Psoas muscle (tissue), 8 donors: Measurements from ENCODE around the gene GCKR. TPM values are rescaled to one million over a fixed set of nuclear protein-coding genes. Genes with fewer than 3 reads are reported as not detected.
A peak's percentile ranks its signal among the peaks of the same experiment; 100 is the strongest.

Experiments
- ATAC-seq, 4 donors: fragments of 200-7000 bp; cut with Tn5 transposase; one replicate each; pipeline ENCODE4 v1.9.1; 2020; ENCODE audit warnings: moderate library complexity in 3 of 4, mild to moderate bottlenecking in 2 of 4
- DNase-seq, 2 donors: peaks; one replicate each; pipeline ENCODE4 v3.0.0-alpha.2; 2020
- H3K27ac ChIP-seq: fragments of 200-600 bp; one replicate; pipeline ENCODE4 v1.8.0; 2022
- H3K27me3 ChIP-seq, 3 donors: fragments of 200-600 bp in 1 of 3; one replicate each; pipeline versions ENCODE4 v1.6.1 to v1.8.0; 2013 to 2022; ENCODE audit warnings: low read length in 2 of 3, mild to moderate bottlenecking in 2 of 3, moderate library complexity in 1 of 3; ENCODE audit not compliant: insufficient read depth in 3 of 3
- H3K36me3 ChIP-seq, 2 donors: fragments of 200-600 bp in 1 of 2; one replicate each; pipeline versions ENCODE4 v1.6.1 to v1.8.0; 2013 to 2022; ENCODE audit warnings: low read depth in 1 of 2, mild to moderate bottlenecking in 1 of 2, moderate library complexity in 1 of 2; ENCODE audit not compliant: insufficient read depth in 1 of 2
- H3K4me1 ChIP-seq: fragments of 200-600 bp; one replicate; pipeline ENCODE4 v1.8.0; 2022
- H3K4me3 ChIP-seq: fragments of 200-600 bp; one replicate; pipeline ENCODE4 v1.8.0; 2022; ENCODE audit warnings: mild to moderate bottlenecking
- H3K9me3 ChIP-seq: fragments of 200-600 bp; one replicate; pipeline ENCODE4 v1.8.0; 2022
- WGBS, 3 donors: extraction: QIAGEN DNeasy Blood & Tissue Kit; methylation state at CpG; one replicate each; pipeline versions ENCODE4 v1.1.6 to v1.1.7; 2013; 5-methylcytosine and 5-hydroxymethylcytosine counted together
- intact Hi-C, 2 donors: fragments of 100-400 bp; cut with DNase I; formaldehyde crosslinking; loops; one replicate each; pipeline versions ENCODE4 v1.11.0 to v1.14.2; 2022
- polyA plus RNA-seq, 3 donors: library from polyadenylated mRNA; stranded (reverse); fragments of 200-250 nt; gene quantifications; one replicate each; pipeline ENCODE4 v1.2.3, GENCODE V29; 2013
- total RNA-seq, 4 donors: library from RNA; stranded (reverse); fragmentation: NEBNext Ultra II Directional in 2 of 4; extraction: Animal tissue kit (Norgen Biotek cat#: 25700) in 2 of 4; gene quantifications; one replicate each; pipeline versions ENCODE4 v1.2.1 to v1.2.4, GENCODE V29; 2021 to 2023
- TF ChIP-seq, protein P1 (sequence below): fragments of 200-600 bp; IDR thresholded peaks from one replicate; pipeline ENCODE4 v1.8.0; 2022; ENCODE audit warnings: antibody characterized with exemption
- donor health status: healthy with polysubstance abuse.
- donor health status: DM: no; HTN: no; CAD: no; lungs with moderate emphysema.
- donor health status: Bipolar disorder and iron deficiency.
- donor health status: healthy.
- donor health status: DM: yes; HTN: yes; CAD: no.
- donor health status: DM: no; HTN: no; CAD: no.
- donor health status: DM: no; HTN: no; CAD: no.
- donor health status: DM: yes; HTN: yes; CAD: no.

GCKR gene
- total and polyA plus RNA-seq, 7 donors: 0.05 to 2.0 (median 1.0) TPM; not detected in 3

DNA sequence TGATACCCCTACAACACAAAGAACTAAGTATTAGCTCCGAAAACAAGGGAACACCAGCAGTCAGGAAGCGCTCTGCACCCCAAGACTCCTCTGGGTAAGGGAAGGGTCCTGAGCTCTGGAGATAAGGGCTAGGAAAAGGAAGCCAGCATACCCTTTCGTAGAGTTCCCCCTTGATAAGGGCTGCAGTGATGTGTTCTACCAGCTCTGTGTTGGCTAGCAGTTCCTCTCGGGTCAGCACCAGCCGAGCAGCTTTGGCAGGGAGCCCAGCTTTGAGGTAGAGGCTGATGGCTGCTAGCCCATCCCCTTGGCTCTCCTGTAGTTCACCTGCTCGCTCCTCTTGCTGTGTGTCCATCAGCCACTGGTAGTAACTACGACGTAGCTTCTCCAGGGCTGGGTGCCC is 35.5 kb upstream of the GCKR start:
- H3K36me3 ChIP-seq: peaks cover 2 to 65% of the 10 kb centered on the region in 2 donors
- ATAC-seq: peak in 1 of 4 donors; percentile 19
- H3K27ac ChIP-seq: no peak overlapping the region
- H3K9me3 ChIP-seq: no peaks in the 10 kb centered on the region
- no peaks in the 10 kb centered on the region for H3K27me3 ChIP-seq
- intact Hi-C loops: no loop called here
- 56 to 65% (median 63%) methylated on average over 8 of the region's 8 CpGs for WGBS, 3 donors
- no peaks in the 10 kb centered on the region for H3K4me1 ChIP-seq
- DNase-seq: no peak
- TF ChIP-seq, protein P1, sequence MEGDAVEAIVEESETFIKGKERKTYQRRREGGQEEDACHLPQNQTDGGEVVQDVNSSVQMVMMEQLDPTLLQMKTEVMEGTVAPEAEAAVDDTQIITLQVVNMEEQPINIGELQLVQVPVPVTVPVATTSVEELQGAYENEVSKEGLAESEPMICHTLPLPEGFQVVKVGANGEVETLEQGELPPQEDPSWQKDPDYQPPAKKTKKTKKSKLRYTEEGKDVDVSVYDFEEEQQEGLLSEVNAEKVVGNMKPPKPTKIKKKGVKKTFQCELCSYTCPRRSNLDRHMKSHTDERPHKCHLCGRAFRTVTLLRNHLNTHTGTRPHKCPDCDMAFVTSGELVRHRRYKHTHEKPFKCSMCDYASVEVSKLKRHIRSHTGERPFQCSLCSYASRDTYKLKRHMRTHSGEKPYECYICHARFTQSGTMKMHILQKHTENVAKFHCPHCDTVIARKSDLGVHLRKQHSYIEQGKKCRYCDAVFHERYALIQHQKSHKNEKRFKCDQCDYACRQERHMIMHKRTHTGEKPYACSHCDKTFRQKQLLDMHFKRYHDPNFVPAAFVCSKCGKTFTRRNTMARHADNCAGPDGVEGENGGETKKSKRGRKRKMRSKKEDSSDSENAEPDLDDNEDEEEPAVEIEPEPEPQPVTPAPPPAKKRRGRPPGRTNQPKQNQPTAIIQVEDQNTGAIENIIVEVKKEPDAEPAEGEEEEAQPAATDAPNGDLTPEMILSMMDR: no peak
- no peak overlapping the region for H3K4me3 ChIP-seq

- H3K9me3 ChIP-seq: no peaks in the 10 kb centered on the region
- WGBS, 3 donors: 96 to 97% (median 96%) methylated on average over 7 of the region's 7 CpGs
- H3K4me1 ChIP-seq: no peaks in the 10 kb centered on the region
- intact Hi-C loops: no loop called here
- TF ChIP-seq, protein P1: no peak
- peaks cover 2 to 38% of the 10 kb centered on the region in 2 donors for H3K36me3 ChIP-seq
- H3K4me3 ChIP-seq: no peak overlapping the region
- no peaks in the 10 kb centered on the region for H3K27me3 ChIP-seq
- H3K27ac ChIP-seq: no peak overlapping the region
- ATAC-seq: no peak
- DNase-seq: no peak
These were observed 32.2 kb upstream of the GCKR start for GRCh38 chr2:27464443-27464842.

DNA sequence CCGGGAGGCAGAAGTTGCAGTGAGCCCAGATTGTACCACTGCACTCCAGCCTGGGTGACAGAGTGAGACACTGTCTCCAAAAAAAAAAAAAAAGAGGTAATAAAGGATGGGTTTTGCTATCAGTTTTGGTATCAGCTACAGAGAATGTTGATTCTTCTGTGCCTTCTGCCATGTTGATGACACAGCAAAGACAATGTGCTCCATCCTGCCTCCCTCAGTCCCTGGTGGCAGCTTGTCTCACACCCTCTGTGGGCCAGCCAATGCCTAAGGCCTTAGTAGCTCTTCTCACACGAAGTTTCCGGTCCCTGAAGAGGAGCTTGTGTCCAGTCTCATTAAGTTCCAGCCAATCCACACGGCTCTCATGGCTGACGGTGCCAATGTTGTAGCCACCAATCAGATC is 24.7 kb upstream of the GCKR start:
- no peak for ATAC-seq
- no peak for DNase-seq
- H3K27ac ChIP-seq: no peak overlapping the region
- no peaks in the 10 kb centered on the region for H3K9me3 ChIP-seq
- H3K4me1 ChIP-seq: no peaks in the 10 kb centered on the region
- no peaks in the 10 kb centered on the region for H3K27me3 ChIP-seq
- no peak overlapping the region for H3K4me3 ChIP-seq
- TF ChIP-seq, protein P1: no peak
- 75 to 89% (median 86%) methylated on average over 5 of the region's 5 CpGs for WGBS, 3 donors
- peaks cover 3 to 73% of the 10 kb centered on the region in 2 donors for H3K36me3 ChIP-seq
- intact Hi-C loops: no loop called here

DNA sequence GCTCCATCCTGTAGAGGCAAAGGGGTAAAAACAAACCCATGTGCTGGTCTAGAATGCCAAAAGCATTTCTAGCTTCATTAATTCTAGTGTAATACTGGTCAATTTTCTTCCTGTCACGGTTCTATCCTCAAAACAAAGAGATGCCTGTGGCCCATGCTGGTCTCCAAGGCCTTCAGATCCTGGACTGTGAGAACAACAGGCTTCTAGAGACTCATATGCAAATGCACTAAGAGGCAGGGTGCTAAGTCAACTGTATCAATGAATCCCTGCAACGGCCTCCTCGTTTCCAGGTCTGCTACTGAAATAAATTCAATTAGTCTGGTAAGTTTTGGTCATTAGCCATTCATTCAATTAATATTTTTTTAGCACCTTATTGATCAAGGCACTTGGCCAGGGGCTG is 11.1 kb upstream of the GCKR start:
- intact Hi-C loops: loop anchor here in 1 of 2 donors (10.0 kb wide), 1 partner anchor 169 kb away; no protein-coding TSS in a partner anchor
- H3K27me3 ChIP-seq: no peaks in the 10 kb centered on the region
- ATAC-seq (no peak), DNase-seq (no peak)
- H3K36me3 ChIP-seq: peaks cover 9 to 50% of the 10 kb centered on the region in 2 donors
- no peaks in the 10 kb centered on the region for H3K9me3 ChIP-seq
- H3K27ac ChIP-seq: no peak overlapping the region
- no peak overlapping the region for H3K4me3 ChIP-seq
- 52 to 60% (median 52%) methylated on average over 3 of the region's 3 CpGs for WGBS, 3 donors
- peaks cover 11% of the 10 kb centered on the region for H3K4me1 ChIP-seq
- TF ChIP-seq, protein P1: no peak

- DNase-seq (no peak), ATAC-seq (peak in 2 of 4 donors; percentile 1 to 18)
- Histone ChIP-seq H3K4me3 (peak overlapping the region; percentile 66), H3K9me3 (no peaks in the 10 kb centered on the region), H3K36me3 (peaks cover 0 to 16% of the 10 kb centered on the region in 2 donors), H3K27ac (peak overlapping the region; percentile 41), H3K4me1 (peaks cover 11% of the 10 kb centered on the region), H3K27me3 (peaks cover 0 to 1% (median 0%) of the 10 kb centered on the region in 3 donors)
- TF ChIP-seq, protein P1: no peak
- 3 to 5% (median 4%) methylated on average over 11 of the region's 11 CpGs for WGBS, 3 donors
- intact Hi-C loops: loop anchor here in 1 of 2 donors (10.0 kb wide), 1 partner anchor 166 kb away; no protein-coding TSS in a partner anchor
These were observed 7.5 kb upstream of the GCKR start for GRCh38 chr2:27489118-27489497.
